ENCODE results near the gene NLRP3.

- TF ChIP-seq CTCF (IDR thresholded peaks at IDR 0.05 in 4 of 5, conservative IDR thresholded peaks at IDR 0.05 in 1 of 5) (no peak), POLR2A (IDR thresholded peaks at IDR 0.05) (no peak)
Observed at GRCh38 chr1:247368490-247369145, 47.4 kb upstream of the NLRP3 start.
